Kidney epithelial cell (primary cell): Measurements from ENCODE around the gene ABCC3. TPM values are rescaled to one million over a fixed set of nuclear protein-coding genes. Genes with fewer than 3 reads are reported as not detected.

ENCODE experiments used
- DNase-seq: peaks from one replicate; pipeline ENCODE4 v3.0.0-alpha.2; 2010; ENCODE audit warnings: low read depth
- H3K27me3 ChIP-seq: 2 replicates; pipeline ENCODE4 v1.6.0; 2011; ENCODE audit warnings: low read length; ENCODE audit not compliant: control insufficient read depth, insufficient read depth
- H3K36me3 ChIP-seq: 2 replicates; pipeline ENCODE4 v1.5.1; 2011; ENCODE audit warnings: low read length; ENCODE audit not compliant: control insufficient read depth, insufficient read depth
- H3K4me3 ChIP-seq: 2 replicates; pipeline ENCODE4 v1.5.1; 2011; ENCODE audit warnings: low read depth, mild to moderate bottlenecking, control low read depth, low read length
- total RNA-seq: library from RNA; depleted of rRNA; stranded (reverse); fragments of >200 nt; gene quantifications from 2 replicates; pipeline ENCODE4 v1.2.3, GENCODE V29; 2015
- TF ChIP-seq, protein P1 (sequence below): IDR thresholded peaks from 2 replicates; pipeline ENCODE4 v1.5.1; 2011; ENCODE audit warnings: mild to moderate bottlenecking, moderate library complexity, low read length, control low read depth, inconsistent platforms; ENCODE audit not compliant: insufficient read depth, poor library complexity, severe bottlenecking

Gene ABCC3
- total RNA-seq, 1 donor from 2014 or later, result 1.3 TPM

DNA sequence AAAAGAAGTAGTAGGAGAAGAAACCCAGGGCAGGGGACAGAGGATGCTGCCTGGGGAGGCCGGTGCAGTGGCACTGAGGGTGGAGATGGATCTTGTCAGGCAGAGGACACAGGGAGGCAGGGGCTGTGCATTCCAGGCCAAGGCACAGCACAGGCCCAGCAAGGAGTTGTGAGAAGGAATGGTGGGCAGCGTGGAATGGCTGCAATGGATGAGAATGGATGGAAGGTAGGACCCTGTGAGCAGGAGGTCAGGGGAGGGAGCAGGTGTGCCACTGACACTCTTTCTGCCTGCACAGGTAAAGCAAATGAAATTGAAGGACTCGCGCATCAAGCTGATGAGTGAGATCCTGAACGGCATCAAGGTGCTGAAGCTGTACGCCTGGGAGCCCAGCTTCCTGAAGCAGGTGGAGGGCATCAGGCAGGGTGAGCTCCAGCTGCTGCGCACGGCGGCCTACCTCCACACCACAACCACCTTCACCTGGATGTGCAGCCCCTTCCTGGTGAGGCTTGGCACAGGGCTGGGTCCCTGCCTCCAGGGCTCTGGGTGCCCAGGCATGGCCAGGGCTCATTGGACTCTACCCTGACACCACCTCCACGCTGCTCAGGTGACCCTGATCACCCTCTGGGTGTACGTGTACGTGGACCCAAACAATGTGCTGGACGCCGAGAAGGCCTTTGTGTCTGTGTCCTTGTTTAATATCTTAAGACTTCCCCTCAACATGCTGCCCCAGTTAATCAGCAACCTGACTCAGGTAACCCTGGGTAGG is 32.8 kb downstream of the ABCC3 start:
- Histone ChIP-seq H3K27me3 (no peaks in the 10 kb centered on the region), H3K4me3 (no peak overlapping the region), H3K36me3 (peaks cover 2% of the 10 kb centered on the region)
- no peak for DNase-seq
- TF ChIP-seq, protein P1, sequence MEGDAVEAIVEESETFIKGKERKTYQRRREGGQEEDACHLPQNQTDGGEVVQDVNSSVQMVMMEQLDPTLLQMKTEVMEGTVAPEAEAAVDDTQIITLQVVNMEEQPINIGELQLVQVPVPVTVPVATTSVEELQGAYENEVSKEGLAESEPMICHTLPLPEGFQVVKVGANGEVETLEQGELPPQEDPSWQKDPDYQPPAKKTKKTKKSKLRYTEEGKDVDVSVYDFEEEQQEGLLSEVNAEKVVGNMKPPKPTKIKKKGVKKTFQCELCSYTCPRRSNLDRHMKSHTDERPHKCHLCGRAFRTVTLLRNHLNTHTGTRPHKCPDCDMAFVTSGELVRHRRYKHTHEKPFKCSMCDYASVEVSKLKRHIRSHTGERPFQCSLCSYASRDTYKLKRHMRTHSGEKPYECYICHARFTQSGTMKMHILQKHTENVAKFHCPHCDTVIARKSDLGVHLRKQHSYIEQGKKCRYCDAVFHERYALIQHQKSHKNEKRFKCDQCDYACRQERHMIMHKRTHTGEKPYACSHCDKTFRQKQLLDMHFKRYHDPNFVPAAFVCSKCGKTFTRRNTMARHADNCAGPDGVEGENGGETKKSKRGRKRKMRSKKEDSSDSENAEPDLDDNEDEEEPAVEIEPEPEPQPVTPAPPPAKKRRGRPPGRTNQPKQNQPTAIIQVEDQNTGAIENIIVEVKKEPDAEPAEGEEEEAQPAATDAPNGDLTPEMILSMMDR, result no peak

DNA sequence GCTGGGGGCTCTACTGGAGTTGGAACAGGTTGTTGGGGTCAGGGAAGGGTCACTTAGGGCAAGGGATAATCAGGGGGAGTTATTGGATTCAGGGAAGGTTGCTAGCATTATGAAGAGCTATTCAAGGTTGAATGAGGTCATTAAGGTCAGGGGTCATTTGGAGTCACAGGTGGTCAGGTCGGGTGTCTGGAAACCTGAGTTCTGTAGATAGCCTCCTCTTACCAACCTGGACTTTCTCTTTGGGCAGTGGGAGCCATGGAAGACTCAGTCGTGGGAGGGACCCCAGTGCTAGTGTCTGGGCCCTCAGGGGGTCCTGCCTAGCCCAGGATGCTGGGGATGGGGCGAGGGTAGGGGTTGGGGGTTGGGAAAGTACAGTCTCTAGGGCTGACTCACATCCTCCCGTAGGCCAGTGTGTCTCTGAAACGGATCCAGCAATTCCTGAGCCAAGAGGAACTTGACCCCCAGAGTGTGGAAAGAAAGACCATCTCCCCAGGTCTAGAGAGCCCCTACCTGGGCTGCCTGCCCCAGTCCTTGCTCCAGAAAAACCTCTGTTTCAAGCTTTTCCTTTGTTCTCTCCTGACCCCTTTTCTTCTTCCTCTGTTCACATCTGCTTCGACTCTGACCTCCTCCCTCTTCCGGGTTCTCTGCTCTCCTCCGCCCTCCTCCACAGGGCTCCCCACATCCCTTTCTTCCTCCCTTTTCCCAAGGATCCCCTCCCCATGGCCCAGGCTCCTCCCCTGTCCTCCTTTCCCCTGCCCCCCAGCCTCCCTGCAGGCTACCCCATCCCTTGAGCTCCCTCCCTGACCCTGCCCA is 33.5 kb downstream of the ABCC3 start:
- no peaks in the 10 kb centered on the region for H3K36me3 ChIP-seq
- DNase-seq, result no peak
- no peaks in the 10 kb centered on the region for H3K27me3 ChIP-seq
- no peak overlapping the region for H3K4me3 ChIP-seq
- TF ChIP-seq, protein P1, result no peak

DNA sequence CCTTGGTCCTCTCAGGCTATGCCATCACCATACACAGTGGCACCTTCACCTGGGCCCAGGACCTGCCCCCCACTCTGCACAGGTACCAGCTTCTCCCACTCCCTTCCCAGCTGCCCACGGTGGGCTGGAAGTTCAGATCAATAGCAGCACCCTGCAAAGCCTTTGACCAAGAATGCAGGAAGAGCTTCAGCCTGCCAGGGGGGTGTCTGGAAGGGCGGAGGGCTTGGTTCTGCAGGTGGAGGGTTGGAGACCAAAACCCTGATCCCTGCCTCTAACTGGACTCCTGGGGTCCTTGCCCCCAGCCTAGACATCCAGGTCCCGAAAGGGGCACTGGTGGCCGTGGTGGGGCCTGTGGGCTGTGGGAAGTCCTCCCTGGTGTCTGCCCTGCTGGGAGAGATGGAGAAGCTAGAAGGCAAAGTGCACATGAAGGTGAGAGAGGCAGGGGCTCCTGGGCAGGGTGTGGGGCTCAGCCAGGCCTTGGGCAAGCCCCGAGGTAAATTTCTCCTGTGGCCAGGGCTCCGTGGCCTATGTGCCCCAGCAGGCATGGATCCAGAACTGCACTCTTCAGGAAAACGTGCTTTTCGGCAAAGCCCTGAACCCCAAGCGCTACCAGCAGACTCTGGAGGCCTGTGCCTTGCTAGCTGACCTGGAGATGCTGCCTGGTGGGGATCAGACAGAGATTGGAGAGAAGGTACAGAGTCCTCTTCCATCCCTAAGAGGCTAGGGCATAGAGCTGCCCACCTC is 34.3 kb downstream of the ABCC3 start:
- H3K4me3 ChIP-seq, result no peak overlapping the region
- TF ChIP-seq, protein P1, result no peak
- H3K36me3 ChIP-seq, result no peaks in the 10 kb centered on the region
- DNase-seq, result no peak
- H3K27me3 ChIP-seq, result no peaks in the 10 kb centered on the region

DNA sequence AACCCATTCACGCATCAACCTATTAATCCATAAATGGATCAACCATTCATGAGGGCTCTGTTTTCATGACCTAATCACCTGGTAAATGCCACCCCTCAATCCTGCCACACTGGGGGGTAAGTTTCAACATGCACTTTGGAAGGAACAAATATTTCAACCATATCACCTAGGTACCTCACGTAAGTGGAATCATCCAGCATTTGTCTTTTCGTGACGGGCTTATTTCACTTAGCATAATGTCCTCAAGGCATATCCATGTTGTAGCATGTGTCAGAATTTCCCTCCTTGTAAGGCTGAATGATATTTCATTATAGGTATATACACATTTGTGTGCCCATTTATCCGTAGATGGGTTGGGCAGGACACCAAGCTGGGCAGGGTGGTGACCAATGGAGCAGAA is 37.4 kb downstream of the ABCC3 start:
- Histone ChIP-seq H3K27me3 (no peaks in the 10 kb centered on the region), H3K4me3 (no peak overlapping the region), H3K36me3 (no peaks in the 10 kb centered on the region)
- DNase-seq, result no peak
- TF ChIP-seq, protein P1, result no peak

DNA sequence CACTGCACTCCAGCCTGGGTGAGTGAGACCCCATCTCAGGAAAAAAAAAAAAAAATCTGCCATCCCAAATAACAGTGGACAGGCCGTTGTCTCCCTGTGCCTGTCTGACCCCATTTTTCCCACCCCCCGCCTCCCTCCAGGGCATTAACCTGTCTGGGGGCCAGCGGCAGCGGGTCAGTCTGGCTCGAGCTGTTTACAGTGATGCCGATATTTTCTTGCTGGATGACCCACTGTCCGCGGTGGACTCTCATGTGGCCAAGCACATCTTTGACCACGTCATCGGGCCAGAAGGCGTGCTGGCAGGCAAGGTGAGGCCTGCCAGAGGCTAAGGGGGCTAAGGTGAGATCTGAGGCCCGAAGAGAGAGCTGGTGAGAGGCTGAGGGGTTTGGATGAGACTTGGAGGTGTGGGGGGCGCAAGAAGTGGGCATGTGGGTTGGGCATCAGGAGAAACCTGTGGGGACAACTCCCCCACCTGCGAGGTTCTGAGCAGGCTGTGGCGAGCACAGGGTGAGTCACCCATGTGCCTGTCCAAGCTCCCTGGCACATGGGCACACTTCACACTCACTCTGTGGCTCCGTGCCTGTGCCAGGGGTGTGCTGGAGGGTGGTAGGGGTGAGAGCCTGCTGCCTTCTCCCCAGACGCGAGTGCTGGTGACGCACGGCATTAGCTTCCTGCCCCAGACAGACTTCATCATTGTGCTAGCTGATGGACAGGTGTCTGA is 38.3 kb downstream of the ABCC3 start:
- no peaks in the 10 kb centered on the region for H3K27me3 ChIP-seq
- DNase-seq, result no peak
- no peaks in the 10 kb centered on the region for H3K36me3 ChIP-seq
- no peak overlapping the region for H3K4me3 ChIP-seq
- TF ChIP-seq, protein P1, result no peak
